Middle frontal gyrus (tissue), 1 donor: ENCODE results near the gene PJA1.

Experiments used
- DNase-seq: peaks from one replicate; pipeline ENCODE4 v3.0.0-alpha.2; 2015; ENCODE audit warnings: low spot score; ENCODE audit errors: extremely low spot score

The PJA1 gene

DNA sequence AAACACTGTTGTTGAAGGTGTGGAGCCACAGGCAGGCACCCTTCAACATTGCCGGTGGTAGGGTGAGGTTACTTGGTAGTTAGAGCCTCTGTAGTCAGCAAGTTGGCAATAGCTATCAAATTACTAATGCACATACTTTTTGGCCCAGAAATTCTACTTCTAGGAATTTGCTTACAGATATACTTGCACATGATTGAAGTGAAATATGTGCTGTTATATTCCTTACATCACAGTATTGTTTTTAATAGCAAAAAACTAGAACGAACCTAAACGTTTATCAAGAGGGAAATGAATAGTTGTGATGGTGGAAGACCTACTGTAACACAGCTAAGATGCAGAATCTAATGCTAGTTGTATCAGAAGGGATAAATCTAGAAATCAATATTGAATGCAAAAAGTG, 7.7 kb upstream of the PJA1 start:
- DNase-seq, result no peak

- DNase-seq, result no peak
These were observed 5.1 kb upstream of the PJA1 start for GRCh38 chrX:69170319-69170718.

DNA sequence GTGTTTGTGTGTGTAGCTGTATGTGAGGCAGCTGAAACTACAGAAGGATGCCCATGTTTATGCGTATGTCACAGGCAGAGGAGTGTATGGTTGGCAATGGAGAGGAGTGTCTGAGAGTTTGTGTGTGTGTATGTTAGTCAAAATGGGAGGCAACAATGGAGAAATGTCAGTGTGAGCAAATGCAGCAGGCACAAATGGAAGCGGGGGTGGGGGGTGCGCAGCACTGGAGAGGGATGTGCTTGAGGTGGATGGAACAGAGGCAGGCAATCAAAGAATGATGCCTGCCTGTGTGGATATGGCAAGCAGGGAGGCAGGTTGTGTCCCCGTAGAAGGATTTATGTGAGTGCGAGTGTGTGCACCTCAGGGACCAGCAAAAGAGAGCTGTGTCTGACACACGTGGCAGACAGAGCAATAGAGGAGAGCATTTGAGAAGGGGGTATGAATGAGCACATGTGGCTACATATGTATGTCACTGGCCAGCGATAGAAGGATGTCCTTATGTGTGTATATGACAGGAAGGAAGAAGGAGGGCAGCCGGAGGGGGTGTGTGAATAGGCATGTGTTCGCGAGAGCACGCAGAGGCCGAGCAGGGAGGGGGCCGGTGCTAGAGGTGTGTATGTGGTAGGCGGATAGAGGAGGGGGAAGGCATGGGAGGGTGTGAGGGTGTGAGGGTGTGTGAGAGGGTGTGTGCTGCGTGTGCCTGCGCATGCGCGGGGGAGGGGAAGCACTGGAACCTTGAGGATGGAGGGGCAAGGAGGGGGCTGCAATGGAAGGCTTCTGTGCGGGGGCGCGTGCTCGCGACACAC, 1.1 kb downstream of the PJA1 start:
- no peak for DNase-seq

DNA sequence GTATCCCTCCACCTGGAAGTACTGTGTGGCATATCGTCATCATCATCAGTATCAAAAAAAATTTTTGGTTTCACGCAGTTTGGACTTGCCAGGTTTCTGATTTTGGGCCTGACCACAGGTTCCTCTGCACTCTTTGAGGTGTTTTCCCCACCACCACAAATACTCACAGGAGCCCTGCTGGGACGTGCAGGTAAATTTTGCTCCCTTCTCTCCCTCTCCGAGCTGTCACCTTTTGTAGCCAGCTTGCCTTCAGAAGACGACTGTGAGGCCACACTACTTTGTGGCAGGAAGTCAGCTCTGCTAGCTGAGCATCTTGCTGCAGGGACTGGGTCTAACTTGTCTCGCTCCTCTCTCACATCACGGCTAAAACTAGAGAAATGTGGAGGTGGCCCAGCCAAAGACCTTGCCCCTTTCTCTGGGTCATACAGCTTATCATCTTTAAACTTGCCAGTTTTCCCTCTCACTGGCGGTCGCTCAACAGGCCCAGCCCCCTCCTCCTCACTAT, 2.8 kb downstream of the PJA1 start:
- DNase-seq, result no peak

GRCh38 chrX:69161786-69162349, 3.4 kb downstream of the PJA1 start:
- DNase-seq, result no peak

DNA sequence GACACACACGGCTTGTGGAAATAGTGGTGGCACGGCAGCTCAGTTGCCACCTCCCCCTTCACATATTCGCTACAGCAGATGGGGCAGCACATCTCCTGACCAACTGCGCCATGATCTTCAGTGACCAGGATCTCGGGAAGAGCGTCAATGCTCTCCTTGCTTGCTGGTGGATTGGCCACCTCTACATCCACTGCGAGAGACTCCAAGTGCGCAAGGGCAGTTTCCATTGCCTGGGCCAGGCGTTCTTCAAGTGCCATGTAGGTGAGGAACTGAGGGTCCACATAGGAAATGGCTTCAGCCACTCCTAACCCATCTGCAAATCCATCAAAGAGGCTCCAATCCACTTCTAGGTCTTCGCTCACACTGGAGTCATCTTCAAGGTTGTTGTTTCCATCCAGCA, 3.9 kb downstream of the PJA1 start:
- DNase-seq, result no peak

DNA sequence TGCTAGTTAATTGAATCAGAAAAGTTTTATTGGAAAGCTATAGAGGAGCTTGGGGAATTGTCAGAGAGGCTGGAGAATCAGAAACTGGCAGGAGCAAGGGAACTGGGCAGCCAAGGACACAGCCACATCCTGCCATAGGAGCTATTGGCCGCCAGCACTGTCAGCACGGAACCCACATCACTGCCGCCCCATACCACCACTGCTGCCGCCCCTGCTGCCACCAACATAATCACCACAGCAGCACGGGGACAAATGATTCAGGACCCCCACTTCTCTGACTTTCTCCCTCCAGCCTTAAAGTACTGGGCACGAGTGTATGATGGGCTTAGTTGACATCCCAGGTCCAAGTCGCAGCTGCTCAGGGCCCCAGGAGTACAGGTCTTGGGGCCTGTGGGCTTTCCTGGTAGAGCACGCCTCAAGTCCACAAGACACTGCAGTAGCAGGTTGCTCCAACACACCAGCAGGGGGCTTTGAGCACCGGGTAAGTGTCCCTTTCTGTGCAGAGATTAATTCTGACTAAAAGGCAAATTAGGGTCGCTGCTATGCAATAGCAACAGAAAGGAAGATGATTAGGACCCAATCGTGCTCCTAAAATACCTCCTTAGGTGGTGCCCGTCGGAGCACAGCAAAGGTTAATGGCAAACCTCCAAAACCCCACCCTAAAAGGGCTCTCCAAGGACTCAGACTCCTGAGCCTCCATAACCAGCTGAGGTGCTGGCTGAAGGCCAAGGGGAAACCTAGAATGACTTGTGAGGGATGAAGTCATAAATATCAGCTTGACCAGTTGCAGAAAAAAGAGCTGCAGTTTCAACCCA, 6.9 kb downstream of the PJA1 start:
- no peak for DNase-seq

- no peak for DNase-seq
These were observed 8.6 kb downstream of the PJA1 start for GRCh38 chrX:69156638-69157037.

DNA sequence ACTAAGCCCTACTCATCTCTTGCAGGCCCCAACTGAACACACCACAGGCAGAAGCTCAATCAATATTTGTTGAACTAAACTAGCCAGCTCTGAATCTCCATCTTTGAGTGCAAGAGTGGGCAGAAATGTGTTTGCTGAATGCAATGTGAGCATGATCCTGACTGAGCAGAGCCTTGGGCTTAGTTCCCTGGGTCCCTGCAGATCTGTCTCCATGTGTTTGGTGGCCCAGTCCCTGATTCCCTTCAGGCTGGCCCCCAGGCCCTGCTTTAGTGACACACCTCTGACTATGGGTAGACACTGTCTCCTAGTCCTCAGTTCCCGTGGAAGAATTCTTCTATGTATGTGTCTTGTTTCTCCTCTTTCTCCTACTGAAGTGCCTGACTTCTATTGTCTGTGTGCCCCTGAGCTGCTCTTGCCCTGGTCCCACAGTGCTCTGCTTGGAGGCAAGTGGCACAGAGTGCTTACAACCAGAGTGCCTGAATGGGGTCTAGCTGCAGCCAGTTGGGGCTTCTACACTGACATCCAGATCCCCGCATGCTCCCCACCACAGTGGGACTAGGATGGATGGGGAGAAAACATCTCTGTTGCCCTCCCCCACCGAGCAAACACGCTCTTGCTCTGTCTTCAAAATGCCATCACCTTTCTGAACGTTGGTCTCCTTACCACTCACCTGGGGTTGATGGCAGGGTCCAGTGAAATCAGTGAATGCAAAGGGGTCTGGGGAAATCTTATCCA, 9.3 kb downstream of the PJA1 start:
- DNase-seq, result no peak

DNA sequence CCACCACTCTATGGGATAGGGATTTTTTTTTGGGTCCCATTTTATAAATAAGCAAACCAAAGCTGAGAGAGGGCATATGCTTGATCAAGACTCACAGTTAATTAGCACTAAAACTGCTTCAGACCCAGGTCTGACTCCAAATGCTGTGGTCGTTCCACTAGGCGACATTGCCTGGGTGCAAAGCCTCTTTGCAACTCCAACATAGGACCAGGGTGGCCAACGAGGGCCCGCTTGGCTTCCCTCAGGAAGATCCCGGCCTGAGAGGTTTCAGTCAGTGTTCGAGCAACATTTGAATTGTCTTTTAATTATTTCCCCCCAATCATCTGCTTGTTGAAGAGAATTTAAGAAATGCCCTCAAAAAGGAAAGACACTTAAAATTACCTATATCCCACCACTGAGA, 11.2 kb downstream of the PJA1 start:
- DNase-seq, result no peak

GRCh38 chrX:69153060-69153730, 12.1 kb downstream of the PJA1 start:
- peak; percentile 15 for DNase-seq

DNA sequence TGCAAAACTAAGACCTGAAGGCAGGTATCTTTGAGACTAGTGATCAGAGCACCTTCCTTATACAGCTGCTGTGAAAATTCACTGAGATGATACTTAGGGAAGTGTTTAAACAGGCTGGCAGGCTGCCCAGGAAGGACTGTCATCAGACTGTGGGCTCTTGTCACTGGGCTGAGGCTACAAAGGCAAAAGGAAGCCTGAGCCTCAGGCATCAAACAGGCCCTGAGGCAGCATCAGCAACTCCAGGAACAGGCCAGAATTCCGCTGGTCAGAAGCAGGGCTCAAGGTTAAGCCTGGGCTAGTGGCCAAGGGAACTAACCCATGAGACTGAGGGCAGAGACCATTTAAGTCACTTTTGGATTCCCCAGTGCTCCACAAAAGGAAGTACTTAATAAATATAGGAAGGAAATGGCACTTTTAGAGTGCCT, 12.8 kb downstream of the PJA1 start:
- DNase-seq, result no peak

- DNase-seq, result no peak
These were observed 13.4 kb downstream of the PJA1 start for GRCh38 chrX:69151866-69152284.

DNA sequence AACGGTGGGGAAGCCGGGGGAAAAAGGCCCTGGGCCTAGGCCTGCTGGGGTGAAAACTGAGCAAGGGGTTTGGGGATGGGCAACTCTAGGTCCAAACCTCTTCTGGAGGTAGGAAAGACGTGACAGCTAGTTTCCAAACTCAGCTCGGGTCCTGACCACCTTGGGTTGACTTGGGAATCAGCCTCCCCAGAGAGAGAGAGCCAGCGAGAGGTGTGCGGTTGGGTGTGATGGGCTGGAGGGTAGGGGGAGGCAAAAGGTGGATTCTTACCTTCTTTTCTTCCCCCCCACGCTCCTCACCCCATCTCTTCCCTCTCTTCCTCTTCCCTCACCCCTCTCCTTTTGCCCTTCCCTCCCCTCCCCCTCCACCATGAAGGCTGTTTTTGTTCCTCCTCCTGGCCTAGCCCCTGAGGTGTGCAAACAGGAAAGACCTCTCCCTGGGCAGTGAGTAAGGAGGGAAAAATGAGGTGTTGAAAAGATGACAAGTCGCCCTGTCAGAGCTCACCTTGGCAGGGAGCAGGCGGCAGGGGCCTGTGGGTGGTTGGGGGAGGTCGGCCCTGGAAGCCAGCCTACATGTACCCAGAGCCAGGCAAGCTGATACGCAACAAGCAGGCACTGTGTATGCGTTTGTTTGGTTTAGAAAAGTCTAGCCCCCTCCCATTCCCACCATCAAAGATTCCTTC, 14.8 kb downstream of the PJA1 start:
- no peak for DNase-seq

DNA sequence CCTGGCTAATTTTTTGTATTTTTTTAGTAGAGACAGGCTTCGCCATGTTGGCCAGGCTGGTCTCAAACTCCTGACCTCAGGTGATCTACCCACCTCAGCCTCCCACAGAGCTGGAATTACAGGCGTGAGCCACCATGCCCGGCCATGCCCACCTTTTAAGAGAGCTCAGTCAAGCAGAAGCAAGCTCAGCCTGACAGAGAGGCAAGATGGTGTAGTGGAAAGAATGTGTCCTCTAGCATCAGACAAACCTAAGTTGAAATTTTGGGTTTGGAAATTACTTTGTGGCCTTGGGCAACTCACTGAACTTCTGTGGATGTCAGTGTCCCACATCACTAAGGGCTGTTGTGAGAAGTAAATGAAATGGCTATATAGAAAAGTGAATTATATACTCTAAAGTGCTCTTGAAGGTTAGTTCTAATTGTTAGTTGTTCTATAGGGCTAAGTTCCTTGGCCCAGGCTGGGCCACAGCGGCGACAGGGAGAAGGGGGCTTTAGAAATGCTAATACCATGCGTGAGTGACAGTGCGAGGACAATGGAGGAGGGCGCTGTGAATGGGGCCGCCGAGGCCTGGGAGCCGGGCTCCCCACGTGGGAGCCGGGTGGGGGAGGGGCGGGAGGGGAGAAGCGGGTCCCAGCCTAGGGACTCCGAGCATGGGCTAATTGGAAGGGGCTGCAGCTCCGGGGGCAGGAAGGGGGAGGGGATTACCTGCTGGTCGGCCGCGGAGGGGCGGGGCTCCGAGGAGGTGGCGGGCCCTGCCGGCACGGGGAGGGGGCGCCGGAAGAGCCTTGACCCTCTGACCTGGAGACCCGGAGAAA, 15.6 kb downstream of the PJA1 start:
- no peak for DNase-seq

- DNase-seq, result no peak
These were observed 16.3 kb downstream of the PJA1 start for GRCh38 chrX:69148946-69149345.

GRCh38 chrX:69146739-69147138, 18.5 kb downstream of the PJA1 start:
- DNase-seq, result no peak

GRCh38 chrX:69145714-69146113, 19.5 kb downstream of the PJA1 start:
- no peak for DNase-seq
